ENCODE data around the gene AHCYL2. TPM values are rescaled to one million over a fixed set of nuclear protein-coding genes. Genes with fewer than 3 reads are reported as not detected.

AHCYL2 gene
- total and polyA plus RNA-seq, 2 donors (not counting 1 experiment from before 2014, with no cell fraction given), result 8.8 to 26.2 TPM

GRCh38 chr7:129373651-129374428 lies 149.0 kb downstream of the AHCYL2 start:
- no peak overlapping the region for H3K27ac ChIP-seq (ENCODE audit: low read length in 2 of 2)
- CTCF ChIA-PET, result interaction anchor here (0.6 to 8.0 kb wide), 5 partner anchors 98 to 1598 kb away, joined by 3 to 156 read pairs (median 7); no protein-coding TSS in a partner anchor
- no peak overlapping the region for H2AFZ ChIP-seq (ENCODE audit: insufficient read depth, low read depth, low read length, poor library complexity, severe bottlenecking)
- H3K4me1 ChIP-seq (ENCODE audit: control insufficient read depth in 2 of 2, insufficient read depth in 2 of 2, low read length in 2 of 2), result peaks cover 1 to 3% of the 10 kb centered on the region in 2 donors
- Mint-ChIP-seq H3K27me3 (no peaks in the 10 kb centered on the region), H3K4me1 (peaks cover 8% of the 10 kb centered on the region), H3K9me3 (ENCODE audit: insufficient read depth) (no peaks in the 10 kb centered on the region), H3K4me3 (no peak overlapping the region), H3K27ac (no peak overlapping the region)
- H3K79me2 ChIP-seq (ENCODE audit: control insufficient read depth, insufficient read depth, low read length), result no peaks in the 10 kb centered on the region
- no peaks in the 10 kb centered on the region for H3K9me3 ChIP-seq (ENCODE audit: control extremely low read depth in 1 of 3, control insufficient read depth in 2 of 3, insufficient read depth in 1 of 3, low read length in 2 of 3)
- H4K20me1 ChIP-seq (ENCODE audit: control insufficient read depth, insufficient read depth, low read length, poor library complexity, severe bottlenecking), result no peaks in the 10 kb centered on the region
- POLR2A ChIA-PET, result no interaction called here
- no peak for ATAC-seq (ENCODE audit: low read depth)
- TF ChIP-seq CTCF (IDR thresholded peaks at IDR 0.05) (no peak), EZH2 (IDR thresholded peaks at IDR 0.05; ENCODE audit: borderline replicate concordance, insufficient read depth, low read depth, low read length, poor library complexity, severe bottlenecking) (no peak)
- no peaks in the 10 kb centered on the region for H3K27me3 ChIP-seq (replicated peaks in 1 of 4; ENCODE audit: control extremely low read depth in 1 of 4, control insufficient read depth in 3 of 4, insufficient read depth in 4 of 4, low read length in 3 of 4)
- H3K36me3 ChIP-seq (replicated peaks in 1 of 2; ENCODE audit: control extremely low read depth in 1 of 2, control insufficient read depth in 1 of 2, extremely low read depth in 1 of 2, insufficient read depth in 2 of 2, low read length in 1 of 2), result no peaks in the 10 kb centered on the region
- no peak overlapping the region for H3K4me2 ChIP-seq (replicated peaks; ENCODE audit: low read depth, low read length, poor library complexity, severe bottlenecking)
- H3K9ac ChIP-seq (ENCODE audit: low read length), result no peak overlapping the region
- 88% methylated on average over 1 of the region's 3 CpGs for WGBS (ENCODE audit: insufficient coverage)
- intact Hi-C loops (cut with micrococcal nuclease), result no loop called here
- no peak for DNase-seq
- no peak overlapping the region for H3K4me3 ChIP-seq (ENCODE audit: control extremely low read depth in 1 of 5, extremely low read depth in 1 of 5, insufficient read depth in 1 of 5, low read depth in 2 of 5, low read length in 4 of 5)

Measured in B cell (primary cell).